ENCODE results near the gene CTTN. TPM values are rescaled to one million over a fixed set of nuclear protein-coding genes. Genes with fewer than 3 reads are reported as not detected.

The CTTN gene
- polyA plus RNA-seq, 6 donors from 2014 or later = 0.13 to 1.1 (median 0.81) TPM; not detected in 2

DNA sequence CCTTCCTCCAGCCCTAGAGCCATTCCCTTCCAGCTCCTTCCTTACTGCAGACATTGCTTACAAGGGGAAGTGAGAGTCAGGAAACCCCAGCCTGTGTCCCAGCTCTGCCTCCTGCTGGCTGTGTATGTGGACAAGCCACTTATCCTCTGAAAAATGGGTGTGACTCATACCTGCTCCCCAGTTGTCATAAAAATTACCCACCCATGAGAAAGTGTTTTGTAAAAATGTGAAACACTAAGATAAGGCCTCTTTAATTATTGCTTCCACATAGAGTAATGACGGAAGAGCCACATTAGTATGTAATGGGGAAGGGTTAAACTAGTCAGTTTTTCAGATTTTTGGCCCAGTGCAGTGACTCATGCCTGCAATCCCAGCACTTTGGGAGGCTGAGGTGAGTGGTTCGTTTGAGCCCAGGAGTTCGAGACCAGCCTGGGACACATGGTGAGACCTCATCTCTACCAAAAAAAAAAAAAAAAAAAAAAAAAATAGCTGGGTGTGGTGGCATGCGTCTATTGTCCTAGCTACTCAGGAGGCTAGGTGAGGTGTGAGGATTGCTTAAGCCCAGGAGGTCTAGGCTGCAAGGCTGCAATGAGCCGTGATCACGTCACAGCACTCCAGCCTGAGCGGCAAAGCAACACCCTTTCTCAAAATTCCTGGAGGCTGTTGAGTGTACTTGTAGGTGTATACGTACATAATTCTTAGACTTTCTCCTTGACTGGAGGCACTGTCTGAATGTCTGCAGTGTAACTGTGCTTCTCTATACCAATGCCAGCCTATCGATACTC is 84.9 kb downstream of the CTTN start:
- ATAC-seq (ENCODE audit: low read depth in 2 of 2) (no peak), DNase-seq (no peak)
- H3K27ac Mint-ChIP-seq = no peak overlapping the region
- no peaks in the 10 kb centered on the region for H3K36me3 Mint-ChIP-seq
- peaks cover 10 to 22% (median 16%) of the 10 kb centered on the region in 3 donors for H3K27me3 Mint-ChIP-seq
- H3K4me3 Mint-ChIP-seq = no peak overlapping the region
- no peaks in the 10 kb centered on the region for H3K4me1 Mint-ChIP-seq
- peaks cover 0 to 3% (median 0%) of the 10 kb centered on the region in 7 donors for H3K9me3 Mint-ChIP-seq

DNA sequence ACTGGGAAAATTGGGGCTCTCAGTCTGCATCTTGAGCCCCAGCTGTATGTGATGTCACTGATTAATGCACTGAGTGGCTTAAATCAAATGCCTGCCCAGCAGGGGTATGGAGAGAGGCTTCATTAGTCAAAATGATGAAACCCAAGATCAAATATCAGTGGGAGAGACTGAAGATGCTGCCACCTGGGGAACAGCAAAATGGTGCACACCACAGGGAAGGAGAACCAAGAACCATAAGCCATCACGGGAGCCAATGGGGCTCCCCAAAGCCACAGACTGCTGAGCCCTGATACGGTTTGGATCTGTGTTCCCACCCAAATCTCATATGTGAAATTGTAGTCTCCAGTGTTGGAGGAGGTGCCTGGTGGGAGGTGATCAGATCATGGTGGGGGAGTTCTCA is 85.6 kb downstream of the CTTN start:
- no peak overlapping the region for H3K27ac Mint-ChIP-seq
- H3K4me1 Mint-ChIP-seq = no peaks in the 10 kb centered on the region
- no peaks in the 10 kb centered on the region for H3K36me3 Mint-ChIP-seq
- DNase-seq (no peak), ATAC-seq (ENCODE audit: low read depth in 2 of 2) (no peak)
- H3K9me3 Mint-ChIP-seq = peaks cover 0 to 3% (median 0%) of the 10 kb centered on the region in 7 donors
- no peak overlapping the region for H3K4me3 Mint-ChIP-seq
- H3K27me3 Mint-ChIP-seq = peaks cover 10 to 19% (median 16%) of the 10 kb centered on the region in 3 donors

DNA sequence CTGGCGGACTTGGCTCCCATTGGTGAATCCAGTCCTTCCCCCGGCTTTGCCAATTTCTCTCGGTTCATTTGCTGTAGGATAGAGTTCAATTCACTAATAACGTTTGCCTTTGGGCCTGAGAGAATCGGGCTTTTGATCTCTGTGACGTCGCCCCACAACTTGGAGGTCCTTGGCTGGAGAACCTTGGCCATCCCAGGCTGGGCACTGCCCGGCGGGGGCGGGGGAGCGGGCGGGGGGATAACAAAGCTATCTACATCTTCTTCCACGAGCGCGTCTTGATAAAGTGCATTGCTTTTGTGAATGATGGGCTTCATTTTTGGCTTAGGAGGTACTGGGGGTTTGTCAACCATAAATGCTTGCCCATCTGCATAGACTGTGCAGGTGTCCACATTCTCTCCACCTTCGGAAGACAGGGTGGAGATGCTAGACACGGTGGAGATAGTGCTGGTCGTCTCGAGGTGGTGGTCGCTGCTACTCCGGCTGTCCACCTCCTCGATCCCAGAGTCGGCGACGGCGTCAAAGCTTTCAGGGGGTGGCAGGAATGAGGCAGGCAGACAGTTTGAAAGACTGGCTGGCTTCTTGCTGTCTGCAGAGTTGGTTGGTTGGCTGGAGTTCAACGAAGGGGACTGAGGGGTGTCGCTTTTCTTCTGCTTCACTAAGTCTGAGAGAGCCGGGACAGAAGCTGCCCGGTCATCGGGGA is 87.1 kb downstream of the CTTN start:
- H3K27ac Mint-ChIP-seq = no peak overlapping the region
- ATAC-seq (ENCODE audit: low read depth in 2 of 2) (no peak), DNase-seq (no peak)
- H3K4me1 Mint-ChIP-seq = no peaks in the 10 kb centered on the region
- peaks cover 10 to 16% (median 15%) of the 10 kb centered on the region in 3 donors for H3K27me3 Mint-ChIP-seq
- H3K9me3 Mint-ChIP-seq = peaks cover 0 to 4% (median 1%) of the 10 kb centered on the region in 7 donors
- H3K4me3 Mint-ChIP-seq = no peak overlapping the region
- H3K36me3 Mint-ChIP-seq = no peaks in the 10 kb centered on the region

DNA sequence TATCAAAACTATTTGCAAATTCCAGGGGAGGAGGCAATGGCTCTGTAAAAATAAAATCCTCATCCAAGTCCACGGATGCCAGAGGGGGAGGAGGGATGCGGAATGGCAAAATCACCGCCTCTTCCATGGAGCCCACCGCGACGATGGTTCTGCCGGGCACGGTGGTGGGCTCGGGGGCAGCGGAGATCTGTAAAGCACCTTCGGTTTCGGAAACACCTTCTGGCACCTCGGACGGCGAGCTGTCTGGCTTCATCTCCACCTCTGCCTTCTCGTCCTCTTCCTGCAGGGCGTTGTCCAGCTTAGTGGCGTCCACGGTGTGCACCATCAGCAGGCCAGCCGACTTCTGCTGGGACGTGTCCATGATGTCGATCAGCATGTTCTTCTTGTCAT is 87.7 kb downstream of the CTTN start:
- no peak for DNase-seq
- ATAC-seq (ENCODE audit: low read depth in 2 of 2) = no peak
- peaks cover 10 to 16% (median 15%) of the 10 kb centered on the region in 3 donors for H3K27me3 Mint-ChIP-seq
- H3K4me1 Mint-ChIP-seq = no peaks in the 10 kb centered on the region
- H3K4me3 Mint-ChIP-seq = no peak overlapping the region
- no peak overlapping the region for H3K27ac Mint-ChIP-seq
- peaks cover 0 to 9% (median 4%) of the 10 kb centered on the region in 7 donors for H3K9me3 Mint-ChIP-seq
- H3K36me3 Mint-ChIP-seq = peaks cover 0 to 4% of the 10 kb centered on the region in 2 donors

Other genes with a start within 250 kb of the CTTN start
- gene FADD, start 195.2 kb upstream of the CTTN start, polyA plus RNA-seq (ENCODE audit: low read depth in 6 of 6) = 10 to 100 TPM in 3 of 6 donors, 1 to 10 TPM in 3; 7.4 to 15.6 (median 10.2) TPM
- gene PPFIA1, start 127.8 kb upstream of the CTTN start, polyA plus RNA-seq (ENCODE audit: low read depth in 6 of 6) = 10 to 100 TPM in 3 of 6 donors, 1 to 10 TPM in 3; 5.9 to 16.1 (median 11.6) TPM

Measured in naive B cell (primary cell).